H1 (cell line): ENCODE results near the gene RILPL2. TPM values are rescaled to one million over a fixed set of nuclear protein-coding genes. Genes with fewer than 3 reads are reported as not detected.

Experiments used
- CTCF ChIA-PET: fragments of 300-600 bp; sonication (Branson Sonifier 250); formaldehyde crosslinking; loops from one replicate; lab custom pipeline; 2021; ENCODE audit not compliant: partially characterized antibody; lab: Charles Lee
- POLR2A ChIA-PET: fragments of 300-600 bp; sonication (Branson Sonifier 250); formaldehyde crosslinking; loops from one replicate; lab custom pipeline; 2021; ENCODE audit warnings: inconsistent platforms; ENCODE audit not compliant: partially characterized antibody; lab: Charles Lee
- DNase-seq, 2 experiments: peaks; one replicate each; pipeline versions ENCODE4 v3.0.0 to v3.0.0-alpha.2; 2010 to 2022; ENCODE audit warnings: low spot score in 2 of 2, low read depth in 1 of 2, mixed read lengths in 1 of 2
- FAIRE-seq: peaks from 2 replicates; lab custom pipeline; 2011; peaks lifted over from hg19 to GRCh38; lab: Jason Lieb, UNC
- H2AFZ ChIP-seq: 2 replicates; pipeline ENCODE4 v1.8.1; 2012; ENCODE audit warnings: low read length, inconsistent platforms
- H2AK5ac ChIP-seq: 2 replicates; pipeline ENCODE4 v1.6.1; 2013; ENCODE audit warnings: low read depth, low read length
- H2BK120ac ChIP-seq: replicated peaks from 2 replicates; pipeline ENCODE3; 2013; ENCODE audit warnings: low read depth, low read length, inconsistent platforms
- H2BK12ac ChIP-seq: 2 replicates; pipeline ENCODE4 v1.6.1; 2013; ENCODE audit warnings: low read depth, low read length
- H2BK15ac ChIP-seq: 2 replicates; pipeline ENCODE4 v1.6.1; 2013; ENCODE audit warnings: low read length
- H2BK20ac ChIP-seq: 2 replicates; pipeline ENCODE4 v1.6.1; 2013; ENCODE audit warnings: low read length
- H2BK5ac ChIP-seq: 2 replicates; pipeline ENCODE4 v1.6.1; 2013; ENCODE audit warnings: low read depth, low read length
- H3K14ac ChIP-seq: 2 replicates; pipeline ENCODE4 v1.6.1; 2013; ENCODE audit warnings: inconsistent platforms; ENCODE audit not compliant: insufficient read length
- H3K18ac ChIP-seq: 2 replicates; pipeline ENCODE4 v1.6.1; 2013; ENCODE audit warnings: low read length; ENCODE audit errors: extremely low read depth
- H3K23ac ChIP-seq: 2 replicates; pipeline ENCODE4 v1.6.1; 2013; ENCODE audit warnings: inconsistent platforms; ENCODE audit not compliant: insufficient read length
- H3K23me2 ChIP-seq: 2 replicates; pipeline ENCODE4 v1.6.1; 2013; ENCODE audit warnings: low read depth, low read length
- H3K27ac ChIP-seq: 2 replicates; pipeline ENCODE4 v1.6.1; 2011; ENCODE audit warnings: low read depth, low read length, inconsistent platforms
- H3K27me3 ChIP-seq, 4 experiments: replicated peaks in 1 of 4; 1 replicate in 1 of 4; 2 replicates in 3 of 4; pipeline versions ENCODE4 v1.6.1 to v1.8.1; 2011 to 2013; ENCODE audit warnings: low read length in 3 of 4, mild to moderate bottlenecking in 3 of 4, inconsistent platforms in 2 of 4, mixed read lengths in 2 of 4, moderate library complexity in 1 of 4; ENCODE audit not compliant: control insufficient read depth in 3 of 4, insufficient read depth in 3 of 4; ENCODE audit errors: extremely low read depth in 1 of 4
- H3K36me3 ChIP-seq, 4 experiments: 2 replicates each; pipeline versions ENCODE4 v1.6.1 to v1.8.1; 2011 to 2013; ENCODE audit warnings: mild to moderate bottlenecking in 4 of 4, low read length in 3 of 4, moderate library complexity in 2 of 4, control low read depth in 1 of 4, inconsistent platforms in 1 of 4; ENCODE audit not compliant: insufficient read depth in 4 of 4, control insufficient read depth in 2 of 4
- H3K4ac ChIP-seq: replicated peaks from 2 replicates; pipeline ENCODE3; 2013; ENCODE audit warnings: low read length, low read depth, mixed read lengths, inconsistent platforms; ENCODE audit not compliant: insufficient read length
- H3K4me1 ChIP-seq, 4 experiments: replicated peaks in 1 of 4; 1 replicate in 1 of 4; 2 replicates in 3 of 4; pipeline versions ENCODE4 v1.6.1 to v1.8.1; 2011 to 2013; ENCODE audit warnings: low read length in 3 of 4, inconsistent platforms in 2 of 4, mixed read lengths in 1 of 4; ENCODE audit not compliant: insufficient read depth in 4 of 4, control insufficient read depth in 3 of 4
- H3K4me2 ChIP-seq, 2 experiments: 2 replicates each; pipeline versions ENCODE4 v1.6.1 to v1.8.1; 2011 to 2013; ENCODE audit warnings: low read depth in 2 of 2, low read length in 2 of 2, control low read depth in 1 of 2, inconsistent platforms in 1 of 2, mild to moderate bottlenecking in 1 of 2; ENCODE audit not compliant: insufficient read depth in 1 of 2
- H3K4me3 ChIP-seq, 4 experiments: fragments of 200-600, 300-600 bp in 1 of 4; sonication (generic), shearing (Covaris generic), sonication (Bioruptor Twin) in 1 of 4; 2 replicates each; pipeline versions ENCODE4 v1.5.1 to v1.8.1; 2011 to 2016; ENCODE audit warnings: low read length in 4 of 4, low read depth in 3 of 4, control low read depth in 2 of 4, inconsistent platforms in 2 of 4, mild to moderate bottlenecking in 2 of 4, mixed read lengths in 1 of 4, moderate library complexity in 1 of 4; ENCODE audit not compliant: insufficient read depth in 2 of 4; ENCODE audit errors: extremely low read depth in 1 of 4
- H3K56ac ChIP-seq: replicated peaks from 2 replicates; pipeline ENCODE3; 2013; ENCODE audit warnings: low read depth, mild to moderate bottlenecking, mixed read lengths, low read length, inconsistent platforms; ENCODE audit not compliant: insufficient read length
- H3K79me1 ChIP-seq: 2 replicates; pipeline ENCODE4 v1.6.1; 2013; ENCODE audit warnings: low read depth, low read length, control low read depth
- H3K79me2 ChIP-seq, 2 experiments: 2 replicates each; pipeline versions ENCODE4 v1.6.1 to v1.8.1; 2012 to 2013; ENCODE audit warnings: low read length in 2 of 2, mild to moderate bottlenecking in 2 of 2, inconsistent platforms in 1 of 2; ENCODE audit not compliant: insufficient read depth in 2 of 2, control insufficient read depth in 1 of 2
- H3K9ac ChIP-seq, 4 experiments: replicated peaks in 1 of 4; 1 replicate in 1 of 4; 2 replicates in 3 of 4; pipeline versions ENCODE4 v1.6.1 to v1.8.1; 2011 to 2013; ENCODE audit warnings: low read depth in 3 of 4, low read length in 3 of 4, control low read depth in 2 of 4, mild to moderate bottlenecking in 2 of 4, moderate library complexity in 2 of 4, inconsistent platforms in 1 of 4; ENCODE audit errors: extremely low read depth in 1 of 4
- H3K9me3 ChIP-seq, 2 experiments: 2 replicates each; pipeline versions ENCODE4 v1.6.1 to v1.8.1; 2012 to 2013; ENCODE audit warnings: mild to moderate bottlenecking in 2 of 2, moderate library complexity in 2 of 2, control low read depth in 1 of 2, inconsistent platforms in 1 of 2, low read depth in 1 of 2, low read length in 1 of 2, mixed read lengths in 1 of 2; ENCODE audit not compliant: insufficient read depth in 2 of 2
- H4K20me1 ChIP-seq, 2 experiments: replicated peaks in 1 of 2; 2 replicates each; pipeline versions ENCODE3 to v1.8.1; 2011 to 2013; ENCODE audit warnings: inconsistent platforms in 2 of 2, low read length in 2 of 2, mild to moderate bottlenecking in 1 of 2; ENCODE audit not compliant: insufficient read depth in 2 of 2, control insufficient read depth in 1 of 2
- H4K5ac ChIP-seq: 2 replicates; pipeline ENCODE4 v1.6.1; 2013; ENCODE audit warnings: low read length, low read depth, mixed read lengths, inconsistent platforms; ENCODE audit not compliant: insufficient read length
- H4K8ac ChIP-seq: 2 replicates; pipeline ENCODE4 v1.8.0; 2013; ENCODE audit warnings: mild to moderate bottlenecking, moderate library complexity, low read length, inconsistent platforms; ENCODE audit not compliant: insufficient read depth; ENCODE audit errors: extremely low read depth
- H4K91ac ChIP-seq: replicated peaks from 2 replicates; pipeline ENCODE3; 2013; ENCODE audit warnings: low read length, mixed read lengths, inconsistent platforms; ENCODE audit not compliant: insufficient read length
- CBX5 ChIP-seq: fragments of 300-800, 300-1000 bp; sonication (generic); IDR thresholded peaks from 2 replicates; pipeline ENCODE4 v1.7.1; 2016; ENCODE audit warnings: antibody characterized with exemption, low read length, low read depth
- RXRA ChIP-seq: IDR thresholded peaks from 2 replicates; pipeline ENCODE4 v1.6.1; 2011; ENCODE audit warnings: low read depth, mild to moderate bottlenecking, low read length, moderate library complexity; ENCODE audit not compliant: insufficient read depth
- SIN3A ChIP-seq, 2 experiments: IDR thresholded peaks in 1 of 2; conservative IDR thresholded peaks in 1 of 2; 2 replicates each; pipeline ENCODE4 v1.6.1; 2011 to 2012; ENCODE audit warnings: low read length in 2 of 2, improper control_type of control experiment in 1 of 2, low read depth in 1 of 2, mild to moderate bottlenecking in 1 of 2
- SIX5 ChIP-seq: IDR thresholded peaks from 2 replicates; pipeline ENCODE4 v1.6.1; 2011; ENCODE audit warnings: mild to moderate bottlenecking, low read depth, low read length
- WGBS, 2 experiments: shearing (Covaris generic) in 1 of 2; methylation state at CpG; one replicate each; pipeline versions ENCODE4 v1.1.6 to v1.1.7; 2013 to 2015; ENCODE audit warnings: low lambda C conversion rate in 2 of 2, mixed read lengths in 2 of 2, inconsistent platforms in 1 of 2, low coverage in 1 of 2, missing lambda C conversion rate in 1 of 2; ENCODE audit not compliant: insufficient replicate concordance in 2 of 2, insufficient coverage in 1 of 2, insufficient read length in 1 of 2; ENCODE audit errors: extremely low coverage in 1 of 2, missing lambda C conversion rate in 1 of 2; 5-methylcytosine and 5-hydroxymethylcytosine counted together
- polyA plus RNA-seq, 7 experiments: library from polyadenylated mRNA; depleted of rRNA in 3 of 7; stranded (reverse) in 5 of 7; unstranded in 2 of 7; fragments of >200 nt in 5 of 7; fragments of 200-250 nt in 2 of 7; gene quantifications; 1 replicate in 5 of 7; 2 replicates in 1 of 7; 4 replicates in 1 of 7; pipeline versions ENCODE4 v1.2.1 to v1.2.3, GENCODE V29; 2011 to 2013; ENCODE audit warnings: missing spikeins in 2 of 7, mixed read lengths in 2 of 7
- total RNA-seq: library from RNA; stranded (reverse); fragmentation: NEBNext Ultra II Directional; extraction: Animal tissue kit (Norgen Biotek cat#: 25700); gene quantifications from 2 replicates; pipeline ENCODE4 v1.2.1, GENCODE V29; 2021

The RILPL2 gene
- total and polyA plus RNA-seq, 2 of the 8 experiments (the other 6 are each of a cell fraction or from before 2014, with no cell fraction given): 0.77 to 1.4 TPM

DNA sequence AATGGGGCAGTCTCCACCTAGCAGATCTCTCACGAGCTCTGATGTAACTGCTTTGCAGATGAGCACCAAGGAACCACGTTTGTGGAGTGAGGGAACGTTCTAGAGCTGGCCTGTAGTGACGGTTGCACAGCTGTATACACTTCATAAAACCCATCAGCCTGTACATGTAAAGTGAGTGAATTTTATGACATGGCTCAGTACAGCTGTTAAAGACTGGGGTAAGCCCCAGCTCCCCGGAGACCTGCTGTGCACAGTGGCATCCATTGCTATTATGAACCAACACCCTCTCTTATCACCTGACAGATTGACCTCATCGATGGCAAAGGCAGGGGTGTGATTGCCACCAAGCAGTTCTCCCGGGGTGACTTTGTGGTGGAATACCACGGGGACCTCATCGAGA lies 31.9 kb downstream of the RILPL2 start:
- no peak for DNase-seq
- H3K4me1 ChIP-seq: peaks cover 2 to 6% (median 5%) of the 10 kb centered on the region in 4 experiments; a peak in 6 of 7 replicates
- no peak overlapping the region for H4K91ac ChIP-seq
- H2BK5ac ChIP-seq: no peak overlapping the region
- H4K20me1 ChIP-seq: peaks cover 19 to 21% of the 10 kb centered on the region in 2 experiments
- H2AFZ ChIP-seq: no peak overlapping the region
- no peaks in the 10 kb centered on the region for H3K79me2 ChIP-seq
- no peak overlapping the region for H2AK5ac ChIP-seq
- H2BK12ac ChIP-seq: no peak overlapping the region
- H4K8ac ChIP-seq: no peak overlapping the region
- no peak overlapping the region for H3K23ac ChIP-seq
- H3K18ac ChIP-seq: no peak overlapping the region
- no peak overlapping the region for H3K56ac ChIP-seq
- H3K27me3 ChIP-seq: peaks cover 11 to 41% (median 31%) of the 10 kb centered on the region in 4 experiments
- H3K9ac ChIP-seq: no peak overlapping the region
- no peak overlapping the region for H2BK15ac ChIP-seq
- FAIRE-seq: no peak
- no peak overlapping the region for H3K27ac ChIP-seq
- TF ChIP-seq RXRA (no peak), SIN3A (conservative IDR thresholded peaks at IDR 0.05 in 1 of 2, IDR thresholded peaks at IDR 0.05 in 1 of 2; ENCODE audit: low read depth in 1 of 2, low read length in 2 of 2) (no peak), SIX5 (no peak), CBX5 (no peak)
- H3K36me3 ChIP-seq: peaks cover 2 to 22% (median 10%) of the 10 kb centered on the region in 4 experiments; a peak in 7 of 8 replicates
- H2BK120ac ChIP-seq: no peak overlapping the region
- H3K4me3 ChIP-seq: no peak overlapping the region
- 95% methylated on average over 9 of the region's 9 CpGs; no CpG with 5 or more reads in 1 of the 2 experiments for WGBS, 2 experiments
- no peak overlapping the region for H2BK20ac ChIP-seq
- ChIA-PET CTCF (interaction anchor here (1.4 kb wide), 1 partner anchor 12 kb away, joined by 4 read pairs; no protein-coding TSS in a partner anchor), POLR2A (no interaction called here)
- H3K4ac ChIP-seq: no peak overlapping the region
- no peak overlapping the region for H3K14ac ChIP-seq
- H4K5ac ChIP-seq: no peak overlapping the region
- H3K9me3 ChIP-seq: no peaks in the 10 kb centered on the region
- H3K79me1 ChIP-seq: no peaks in the 10 kb centered on the region
- no peak overlapping the region for H3K4me2 ChIP-seq
- no peaks in the 10 kb centered on the region for H3K23me2 ChIP-seq
